ENCODE data around the gene HEBP2.

GRCh38 chr6:138402838-138403187, 1.2 kb upstream of the HEBP2 start:
- no peak for TF ChIP-seq POLR2AphosphoS5 (IDR thresholded peaks at IDR 0.05)
- TF ChIP-seq EP300 (IDR thresholded peaks at IDR 0.05) = no peak

Data from gastroesophageal sphincter (tissue), 2 donors.